GM18526 (cell line): ENCODE data around the gene HOXB1.

ENCODE experiments used
- POLR2A ChIP-seq: IDR thresholded peaks from 3 replicates; pipeline ENCODE4 v1.6.1; 2011; ENCODE audit not compliant: insufficient read length; ENCODE audit errors: extremely low read depth

The HOXB1 gene

DNA sequence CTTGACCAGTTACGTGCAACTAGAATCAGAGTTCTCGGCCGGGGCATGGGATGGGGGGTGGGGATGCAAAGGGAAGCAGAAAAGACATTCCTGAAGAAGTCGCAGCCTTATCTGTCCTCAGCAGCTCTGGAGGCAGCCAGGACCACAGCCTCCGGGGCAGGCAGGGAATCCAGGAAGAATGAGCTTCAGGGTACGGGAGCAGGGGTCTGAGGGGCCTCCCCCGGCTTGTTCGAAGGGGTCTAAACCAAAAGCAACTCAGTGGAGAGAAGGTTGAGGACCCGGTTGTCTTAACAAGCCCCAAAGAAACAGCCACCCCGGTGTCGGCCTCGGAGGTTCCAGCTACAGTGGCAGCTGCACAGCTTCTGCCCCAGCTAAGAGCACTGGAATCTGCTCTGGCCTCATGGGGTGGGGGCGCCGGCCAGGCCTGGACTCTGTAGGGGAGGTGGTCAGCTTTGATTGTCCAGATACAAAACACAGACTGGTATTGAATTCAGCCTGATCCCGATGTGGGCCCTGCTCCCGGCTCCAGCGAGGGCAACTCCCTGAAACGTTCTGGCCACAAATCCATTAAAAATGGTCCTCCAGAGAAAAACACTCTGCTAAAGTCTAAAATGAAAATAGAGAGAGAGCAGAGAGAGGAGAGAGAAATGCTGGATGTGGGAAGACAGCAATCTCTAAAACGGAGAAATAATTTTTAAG is 39.7 kb upstream of the HOXB1 start:
- no peak for TF ChIP-seq POLR2A

DNA sequence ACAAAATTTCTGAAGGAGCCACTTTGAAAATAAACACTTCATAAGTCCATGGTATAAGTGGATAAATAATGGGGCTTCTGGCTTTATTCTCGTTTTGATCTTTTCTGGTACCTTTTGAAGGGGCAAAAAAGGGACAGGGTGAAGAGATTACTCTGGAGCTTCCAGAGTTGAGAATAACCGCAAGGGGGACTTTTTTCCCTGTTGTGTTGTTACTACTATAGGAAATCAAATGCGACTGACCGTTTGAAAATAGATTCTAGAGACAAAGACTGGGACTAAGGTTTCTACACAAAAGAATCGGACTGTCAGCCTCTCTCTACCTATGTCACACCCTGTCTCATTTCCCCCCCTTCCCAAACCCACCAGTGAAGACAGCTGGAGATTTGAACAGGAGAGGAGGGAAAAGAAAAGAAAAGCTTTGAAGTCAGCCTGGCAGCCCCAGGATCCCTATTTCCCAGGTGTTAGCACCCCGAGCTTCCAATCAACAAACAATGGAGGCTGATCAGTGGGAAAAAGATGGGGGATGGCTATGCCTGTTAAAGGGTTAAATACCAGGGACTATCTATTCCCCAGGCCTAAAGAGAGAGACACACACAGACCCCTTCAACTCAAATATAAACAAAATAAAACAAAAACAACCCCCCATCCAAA is 39.0 kb upstream of the HOXB1 start:
- no peak for TF ChIP-seq POLR2A

DNA sequence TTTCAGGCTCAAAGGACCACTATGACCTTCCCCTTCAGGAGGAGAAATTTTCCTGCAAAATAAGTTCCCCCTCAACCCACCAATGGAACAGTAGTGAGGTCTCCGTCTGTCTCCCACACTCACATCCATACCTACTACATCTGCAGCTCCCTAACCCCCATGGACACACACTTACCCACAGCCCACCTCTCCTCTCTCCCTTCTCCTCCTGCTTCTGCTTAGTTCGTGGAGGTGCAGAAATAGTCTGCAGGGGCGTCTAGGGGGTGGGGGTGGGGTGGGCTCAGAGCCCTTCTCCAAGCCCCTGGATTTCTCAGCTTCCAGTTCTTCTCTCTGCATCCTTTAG is 38.4 kb upstream of the HOXB1 start:
- TF ChIP-seq POLR2A = no peak

DNA sequence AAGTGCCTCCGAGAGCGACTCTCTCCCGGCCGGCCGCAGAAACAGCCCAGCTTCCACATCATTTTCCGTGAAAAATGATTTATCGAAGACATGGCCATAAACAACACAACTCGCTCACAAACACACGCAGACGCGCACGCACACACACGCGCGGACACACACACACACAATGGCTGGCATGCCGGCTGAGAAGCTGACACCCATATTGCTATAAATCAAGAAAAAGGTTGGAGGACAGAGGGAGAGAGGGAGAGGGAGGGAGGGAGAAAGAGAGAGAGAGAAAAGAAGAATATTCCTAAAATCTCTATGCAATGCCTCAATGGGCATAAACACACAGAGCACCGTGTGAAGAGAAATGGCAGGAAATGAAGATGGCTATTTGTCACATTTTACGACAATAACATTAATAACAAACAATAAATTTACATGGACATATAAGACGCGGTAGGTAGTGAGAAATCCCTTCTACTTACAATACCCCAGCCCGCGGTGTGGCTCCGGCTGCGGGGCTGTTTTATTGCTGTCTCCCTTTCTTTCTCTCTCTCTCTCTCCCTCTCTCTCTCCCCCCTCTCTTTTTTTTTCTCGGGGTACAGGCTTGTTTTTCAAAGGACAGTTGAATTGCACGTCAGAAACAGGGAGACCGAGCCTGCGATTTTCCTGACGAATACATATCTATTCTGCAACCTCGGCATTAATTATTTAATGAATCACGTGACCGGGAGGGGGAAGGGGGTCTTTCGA is 37.9 kb upstream of the HOXB1 start:
- no peak for TF ChIP-seq POLR2A

DNA sequence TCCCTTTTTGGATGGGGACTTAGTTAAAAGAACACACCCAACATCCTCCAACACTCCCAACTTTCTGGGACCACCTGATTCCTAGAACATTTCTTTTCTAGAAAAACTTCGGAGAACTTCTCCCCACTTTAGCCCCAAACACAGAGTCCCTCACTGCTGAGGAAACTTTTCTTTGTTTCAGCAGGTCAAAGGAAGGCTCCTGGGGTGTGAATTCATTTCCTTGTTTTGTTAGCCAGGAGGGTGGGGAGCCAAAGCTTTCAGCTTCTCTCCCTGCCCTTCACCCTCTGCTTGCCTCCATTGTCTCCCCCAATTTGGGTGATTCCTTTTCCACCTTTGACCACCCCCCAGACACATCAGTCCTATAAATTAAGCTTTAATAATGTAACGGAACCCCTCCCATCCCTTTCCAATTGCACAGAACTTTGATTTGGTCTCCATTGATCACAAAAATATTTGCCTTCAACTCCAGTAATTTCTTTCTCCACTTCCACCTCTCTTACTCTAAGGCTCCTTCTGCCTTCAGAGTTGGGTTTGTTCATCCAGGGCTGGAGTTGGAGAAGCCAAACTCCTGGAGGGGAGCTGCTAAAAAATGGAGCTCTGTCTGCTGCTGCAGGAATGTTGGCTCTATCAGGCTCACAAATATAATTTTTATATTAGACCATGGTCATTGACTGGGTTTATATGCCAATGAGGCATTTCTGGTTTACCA is 37.0 kb upstream of the HOXB1 start:
- TF ChIP-seq POLR2A = no peak

DNA sequence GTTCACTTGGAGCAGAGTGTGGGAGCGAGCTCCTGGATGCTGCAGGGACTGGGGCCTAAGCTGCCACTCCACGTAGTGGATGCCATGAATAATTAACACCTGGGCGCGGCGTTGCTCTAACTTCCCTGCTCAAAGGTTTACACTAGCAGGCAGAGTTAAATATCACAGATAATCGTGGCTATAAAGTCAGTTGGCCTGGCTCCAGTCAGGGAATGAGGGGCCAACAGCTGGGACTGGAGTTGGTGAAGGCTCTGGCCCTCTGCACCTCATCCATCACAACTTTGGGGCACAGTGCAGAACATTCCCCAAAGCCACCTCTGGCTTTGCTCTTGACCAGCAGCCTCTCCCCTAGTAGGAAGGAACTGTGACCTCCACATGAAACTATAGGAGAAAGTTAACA is 36.4 kb upstream of the HOXB1 start:
- TF ChIP-seq POLR2A = no peak

DNA sequence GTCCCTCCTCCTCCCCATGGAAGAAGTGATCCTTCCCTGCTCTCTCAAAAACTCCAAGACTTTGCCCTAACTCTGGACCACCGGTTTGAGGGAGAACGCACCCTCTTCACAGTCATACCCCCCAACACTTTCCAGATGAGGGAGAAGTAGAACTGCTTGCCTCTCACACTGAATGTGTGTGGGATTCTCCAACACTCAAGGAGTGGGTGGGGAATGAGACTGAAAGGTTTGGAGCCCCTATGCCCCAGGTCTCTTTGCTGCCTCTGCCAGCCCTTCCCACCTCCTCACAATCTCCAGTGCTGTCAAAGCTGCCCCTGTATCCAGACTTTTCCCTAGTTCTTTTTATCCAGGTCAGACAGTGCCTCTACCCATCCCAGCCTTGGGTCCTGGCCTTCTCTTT is 35.9 kb upstream of the HOXB1 start:
- TF ChIP-seq POLR2A = no peak

DNA sequence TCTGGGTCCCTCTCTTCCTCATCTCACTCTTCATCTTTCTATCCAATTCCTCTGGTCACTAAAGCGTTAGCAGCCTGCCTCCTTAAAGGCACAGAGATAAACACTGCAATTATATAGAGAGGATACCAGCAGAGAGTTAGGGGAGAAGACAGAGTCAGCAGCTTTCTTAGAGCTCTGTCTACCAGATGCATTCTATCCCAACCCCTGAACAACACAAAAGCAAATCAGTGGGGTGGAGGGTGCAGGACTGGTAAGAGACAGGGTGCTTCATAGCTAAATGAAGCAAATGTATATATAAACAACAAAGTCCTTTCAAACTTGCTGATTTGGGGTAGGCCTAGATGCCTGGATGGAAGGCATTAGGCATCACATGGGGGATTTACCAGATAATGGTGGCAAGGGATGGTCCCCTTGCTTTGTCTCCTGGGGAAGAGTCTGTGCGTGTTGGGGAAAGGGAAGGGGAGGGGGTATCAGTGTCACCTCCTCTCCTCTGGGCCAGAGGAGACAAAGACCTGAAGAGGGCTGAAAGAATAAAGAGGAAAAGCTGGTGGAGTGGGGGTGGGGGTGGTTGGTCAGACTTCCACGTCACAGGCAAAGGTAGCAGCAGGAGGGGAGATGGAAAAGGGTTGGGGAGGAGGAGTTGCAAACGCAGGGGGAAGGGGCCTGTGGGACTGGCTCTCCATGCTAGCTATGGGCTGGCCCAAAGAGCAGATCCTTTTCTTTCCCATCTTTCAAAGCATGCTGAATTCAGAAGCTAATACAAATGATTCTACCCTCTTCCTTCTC is 35.3 kb upstream of the HOXB1 start:
- TF ChIP-seq POLR2A = no peak

DNA sequence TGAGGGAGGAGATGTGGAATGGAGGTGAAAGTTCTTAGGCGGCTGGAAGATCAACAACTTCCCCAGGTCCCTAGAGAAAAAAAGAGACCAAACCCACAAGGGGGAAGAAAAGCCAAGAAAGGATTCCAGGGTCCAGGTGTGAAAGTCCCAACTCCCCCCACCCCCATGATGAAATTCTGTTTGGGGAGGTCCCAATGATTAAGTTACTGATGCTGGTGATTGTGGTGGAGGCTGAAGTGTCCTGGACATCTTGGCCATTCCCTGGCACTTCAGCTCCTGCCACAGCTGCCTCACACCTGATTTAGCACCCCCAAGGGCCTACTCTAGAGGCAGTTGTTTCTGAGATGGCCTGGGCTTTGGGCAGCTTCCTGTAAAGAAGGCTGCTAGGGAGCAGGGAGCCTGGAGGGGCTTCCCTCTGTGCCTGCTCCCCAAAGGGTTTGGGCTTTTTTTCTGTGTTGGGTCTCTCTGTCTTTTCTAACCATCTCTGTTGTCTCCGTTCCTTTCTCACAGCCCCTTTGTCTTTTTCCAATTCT is 34.3 kb upstream of the HOXB1 start:
- TF ChIP-seq POLR2A = no peak

DNA sequence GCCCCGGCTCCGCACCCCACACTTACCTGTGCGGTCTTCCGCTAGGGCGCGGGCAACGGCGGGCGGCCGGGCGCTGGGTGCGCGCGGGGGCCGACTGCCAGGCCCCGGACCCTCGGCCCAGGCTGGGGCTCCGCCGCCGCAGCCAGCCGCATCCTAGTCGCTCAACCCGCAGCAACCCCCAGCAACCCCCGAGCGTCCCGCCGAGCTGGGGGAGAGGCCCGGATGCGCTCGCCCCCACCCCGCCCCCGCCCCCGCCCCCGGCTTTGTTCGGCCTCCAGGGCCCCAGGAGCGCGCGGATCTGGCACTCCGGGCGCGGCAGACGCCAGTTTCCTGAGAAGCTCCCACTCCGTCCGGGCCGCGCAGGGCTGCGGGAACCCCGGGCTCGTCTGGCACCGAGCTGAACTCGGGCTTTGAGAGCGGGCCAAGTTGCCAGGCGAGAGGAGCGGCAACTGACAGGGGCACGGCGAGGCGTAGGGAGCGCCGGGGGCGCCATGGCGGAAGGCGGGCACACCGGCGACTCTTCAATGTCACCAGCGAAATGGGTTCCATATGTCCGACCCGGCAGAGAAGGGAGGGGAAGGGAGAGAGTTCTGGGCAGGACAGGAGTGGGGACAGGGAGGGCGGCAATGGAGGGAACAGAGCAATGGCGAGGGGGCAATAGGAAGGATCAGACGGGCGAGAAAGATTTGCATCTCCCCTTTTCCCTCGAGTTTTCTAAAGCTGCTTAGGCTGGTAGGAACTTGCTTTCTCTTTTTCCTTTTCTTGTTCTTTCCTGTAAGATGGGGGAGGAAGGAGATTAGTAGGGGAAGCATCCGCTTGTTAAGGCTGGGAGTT is 33.6 kb upstream of the HOXB1 start:
- no peak for TF ChIP-seq POLR2A

DNA sequence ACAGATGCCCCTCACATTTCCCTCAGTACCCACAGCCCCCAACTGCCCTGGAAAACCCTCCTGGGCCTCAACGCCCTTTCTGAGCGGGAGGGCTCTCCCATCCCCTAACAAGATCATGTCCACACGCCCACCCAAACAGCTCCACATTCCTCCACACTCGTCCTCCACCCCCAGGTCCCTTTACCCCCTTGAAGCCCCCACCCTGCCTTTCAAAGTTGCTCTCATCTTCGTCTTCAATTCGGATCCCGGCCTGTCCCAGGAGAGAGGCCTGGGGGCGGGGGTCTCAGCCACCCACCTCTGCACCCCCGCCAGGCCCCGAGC is 33.0 kb upstream of the HOXB1 start:
- TF ChIP-seq POLR2A = no peak

DNA sequence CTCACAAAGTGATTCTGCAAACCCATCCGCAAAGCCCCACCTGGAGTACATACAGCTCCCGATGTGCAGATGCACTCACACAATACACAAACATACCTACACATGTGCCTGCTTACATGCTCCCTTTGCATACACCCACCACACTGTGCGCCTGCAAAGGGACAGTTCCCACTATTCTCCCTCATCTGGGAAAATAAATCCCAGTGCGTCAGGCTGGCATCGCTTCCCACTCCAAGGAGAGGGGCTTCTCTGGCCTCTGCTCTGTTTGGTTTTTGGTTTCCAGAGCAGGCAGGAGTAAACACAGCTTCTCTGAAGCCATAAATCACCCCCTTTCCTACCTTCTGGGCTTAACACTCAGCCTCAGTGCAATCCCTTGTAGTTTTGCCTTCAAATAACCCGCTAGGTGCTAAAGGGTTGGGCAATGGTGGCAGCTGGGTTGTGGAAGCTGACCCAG is 32.6 kb upstream of the HOXB1 start:
- no peak for TF ChIP-seq POLR2A

DNA sequence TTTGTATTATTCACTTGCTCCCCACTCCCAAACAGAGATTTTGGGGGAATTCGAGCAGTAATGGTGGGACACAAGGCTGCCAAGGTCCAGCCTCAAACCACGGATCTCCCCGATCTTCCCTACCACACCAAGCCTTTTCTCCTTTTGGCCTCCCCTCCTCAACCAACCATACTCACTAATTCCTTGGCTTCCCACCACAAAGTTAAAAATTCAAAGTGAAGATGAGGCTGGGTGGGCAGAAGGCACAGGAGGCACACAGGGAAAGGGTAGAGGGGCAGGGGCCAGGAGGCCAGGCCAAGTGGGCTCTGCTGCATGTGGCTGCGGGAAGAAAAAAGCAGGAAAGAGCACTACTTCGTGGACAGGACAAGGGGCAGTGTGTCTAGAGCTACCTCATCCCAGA is 32.1 kb upstream of the HOXB1 start:
- no peak for TF ChIP-seq POLR2A
